ENCODE results near the gene SERTAD2. TPM values are rescaled to one million over a fixed set of nuclear protein-coding genes. Genes with fewer than 3 reads are reported as not detected.
A peak's percentile ranks its signal among the peaks of the same experiment; 100 is the strongest.

Gene SERTAD2
- total RNA-seq, 4 donors from 2014 or later = 8.7 to 10.3 (median 9.8) TPM

DNA sequence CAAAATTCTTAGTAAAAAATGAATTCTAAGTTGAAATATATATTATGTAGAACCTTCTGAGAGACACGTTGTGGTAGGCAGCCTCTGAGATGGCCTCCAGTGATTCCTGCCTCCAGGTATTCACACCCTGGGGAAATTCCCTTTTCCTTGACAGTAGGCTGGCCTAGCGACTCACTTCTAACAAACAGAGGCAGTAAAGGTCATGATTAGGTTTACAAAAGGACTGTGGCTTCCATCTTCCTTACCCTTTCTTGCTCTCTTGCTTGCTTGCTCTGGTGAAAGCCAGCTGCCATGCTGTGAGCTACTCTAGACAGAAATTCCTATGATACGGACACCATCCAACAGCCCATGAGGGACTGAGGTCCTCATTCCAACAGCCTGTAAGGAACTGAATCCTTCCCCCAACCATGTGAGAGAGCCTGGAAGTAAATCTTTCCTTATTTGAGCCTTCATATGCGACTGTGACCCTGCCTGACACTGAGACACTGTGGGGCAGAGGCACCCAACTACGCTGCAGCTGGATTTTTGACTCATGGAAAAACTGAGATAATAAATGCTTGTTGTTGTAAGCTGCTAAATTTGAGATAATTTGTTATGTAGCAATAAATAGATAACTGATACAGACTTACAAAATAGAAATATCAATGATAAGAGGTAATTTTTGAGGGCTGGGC is 32.7 kb upstream of the SERTAD2 start:
- H3K4me3 ChIP-seq = no peak overlapping the region
- no peak for DNase-seq
- H3K36me3 ChIP-seq = no peaks in the 10 kb centered on the region
- no peaks in the 10 kb centered on the region for H3K27me3 ChIP-seq
- H3K9me3 ChIP-seq = no peaks in the 10 kb centered on the region
- TF ChIP-seq, protein P1, sequence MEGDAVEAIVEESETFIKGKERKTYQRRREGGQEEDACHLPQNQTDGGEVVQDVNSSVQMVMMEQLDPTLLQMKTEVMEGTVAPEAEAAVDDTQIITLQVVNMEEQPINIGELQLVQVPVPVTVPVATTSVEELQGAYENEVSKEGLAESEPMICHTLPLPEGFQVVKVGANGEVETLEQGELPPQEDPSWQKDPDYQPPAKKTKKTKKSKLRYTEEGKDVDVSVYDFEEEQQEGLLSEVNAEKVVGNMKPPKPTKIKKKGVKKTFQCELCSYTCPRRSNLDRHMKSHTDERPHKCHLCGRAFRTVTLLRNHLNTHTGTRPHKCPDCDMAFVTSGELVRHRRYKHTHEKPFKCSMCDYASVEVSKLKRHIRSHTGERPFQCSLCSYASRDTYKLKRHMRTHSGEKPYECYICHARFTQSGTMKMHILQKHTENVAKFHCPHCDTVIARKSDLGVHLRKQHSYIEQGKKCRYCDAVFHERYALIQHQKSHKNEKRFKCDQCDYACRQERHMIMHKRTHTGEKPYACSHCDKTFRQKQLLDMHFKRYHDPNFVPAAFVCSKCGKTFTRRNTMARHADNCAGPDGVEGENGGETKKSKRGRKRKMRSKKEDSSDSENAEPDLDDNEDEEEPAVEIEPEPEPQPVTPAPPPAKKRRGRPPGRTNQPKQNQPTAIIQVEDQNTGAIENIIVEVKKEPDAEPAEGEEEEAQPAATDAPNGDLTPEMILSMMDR (IDR thresholded peaks at IDR 0.05) = no peak
- no peak for TF ChIP-seq POLR2A (IDR thresholded peaks at IDR 0.05)
- H3K27ac ChIP-seq = no peak overlapping the region
- H3K4me1 ChIP-seq = no peaks in the 10 kb centered on the region

DNA sequence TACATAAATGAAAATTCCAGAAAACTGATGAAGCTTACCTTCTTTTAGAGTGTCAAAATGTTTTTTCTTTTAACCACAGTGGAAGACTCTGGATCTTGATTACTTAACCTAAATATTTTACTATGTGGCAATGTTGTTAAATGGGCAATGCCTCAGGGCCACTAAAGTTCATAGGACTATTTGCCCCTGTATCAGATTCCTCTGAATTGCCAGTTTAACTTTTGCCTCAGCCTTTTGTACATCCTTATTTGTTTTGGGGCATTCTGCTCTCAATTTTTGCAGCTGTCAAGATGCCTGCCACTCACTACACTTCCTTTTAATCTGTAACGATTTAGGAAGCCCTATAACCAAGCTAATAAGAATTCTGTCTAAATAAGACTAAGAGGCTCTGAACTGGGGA is 31.7 kb upstream of the SERTAD2 start:
- no peaks in the 10 kb centered on the region for H3K4me1 ChIP-seq
- H3K36me3 ChIP-seq = no peaks in the 10 kb centered on the region
- no peaks in the 10 kb centered on the region for H3K27me3 ChIP-seq
- DNase-seq = no peak
- H3K27ac ChIP-seq = no peak overlapping the region
- TF ChIP-seq POLR2A (IDR thresholded peaks at IDR 0.05) = no peak
- TF ChIP-seq, protein P1 (IDR thresholded peaks at IDR 0.05) = no peak
- no peak overlapping the region for H3K4me3 ChIP-seq
- no peaks in the 10 kb centered on the region for H3K9me3 ChIP-seq

DNA sequence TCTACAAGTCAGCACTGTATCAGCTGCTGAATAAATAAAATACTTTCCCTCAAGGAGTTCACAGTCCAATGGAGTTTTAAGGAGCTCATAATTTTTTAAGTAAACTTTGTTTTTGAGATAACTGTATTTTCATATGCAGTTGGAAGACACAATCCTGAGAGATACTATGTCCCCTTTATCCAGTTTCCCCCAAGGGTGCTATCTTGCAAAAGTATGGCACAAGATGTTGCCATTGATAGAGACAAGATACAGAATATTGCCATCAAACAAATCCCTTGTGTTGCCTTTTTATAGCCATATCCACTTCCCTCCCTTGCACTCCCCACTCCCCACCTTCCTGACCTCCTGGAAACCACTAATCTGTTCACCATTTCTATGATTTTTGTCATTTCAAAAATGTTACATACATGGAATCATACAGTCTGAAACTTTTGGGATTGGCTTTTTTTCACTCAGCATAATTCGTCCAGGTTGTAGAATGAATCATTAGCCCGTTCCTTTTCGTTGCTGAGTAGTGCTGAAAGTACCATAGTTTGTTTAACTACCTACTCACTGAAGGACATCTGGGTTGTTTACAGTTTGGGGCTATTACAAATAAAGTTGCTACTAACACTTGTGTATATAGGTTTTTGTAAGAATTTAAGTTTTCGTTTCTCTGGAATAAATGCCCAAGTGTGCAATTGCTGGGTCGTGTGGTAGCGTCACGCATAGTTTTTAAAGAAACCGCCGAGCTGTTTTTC is 30.2 kb upstream of the SERTAD2 start:
- Histone ChIP-seq H3K4me1 (no peaks in the 10 kb centered on the region), H3K4me3 (no peak overlapping the region), H3K27ac (no peak overlapping the region), H3K36me3 (no peaks in the 10 kb centered on the region), H3K9me3 (no peaks in the 10 kb centered on the region), H3K27me3 (no peaks in the 10 kb centered on the region)
- TF ChIP-seq, protein P1 (IDR thresholded peaks at IDR 0.05) = no peak
- no peak for TF ChIP-seq POLR2A (IDR thresholded peaks at IDR 0.05)
- no peak for DNase-seq

DNA sequence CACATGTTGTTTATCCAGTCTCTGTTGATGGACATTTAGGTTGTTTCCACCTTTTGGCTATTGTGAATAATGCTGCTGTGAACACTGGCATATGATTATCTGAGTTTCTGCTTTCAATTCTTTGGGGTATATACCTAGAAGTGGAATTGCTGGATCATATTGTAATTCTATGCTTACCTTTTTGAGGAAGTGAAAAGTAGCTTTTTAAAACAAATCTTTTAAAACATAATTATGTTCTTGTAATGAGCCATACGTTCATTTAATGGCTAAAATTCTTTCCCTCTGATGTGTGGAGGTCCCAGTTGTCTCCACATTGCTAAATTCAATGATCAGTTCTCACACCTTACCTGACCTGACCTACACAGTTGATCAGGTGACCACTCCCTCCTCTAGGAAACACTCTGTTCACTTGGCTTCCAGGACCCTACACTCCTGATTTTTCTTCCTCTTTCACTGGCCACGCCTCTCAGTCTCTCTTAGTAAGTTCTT is 27.8 kb upstream of the SERTAD2 start:
- no peaks in the 10 kb centered on the region for H3K36me3 ChIP-seq
- no peak for DNase-seq
- H3K27me3 ChIP-seq = no peaks in the 10 kb centered on the region
- H3K27ac ChIP-seq = peak overlapping the region in 1 of 4 donors; percentile 18
- no peaks in the 10 kb centered on the region for H3K4me1 ChIP-seq
- H3K4me3 ChIP-seq = no peak overlapping the region
- TF ChIP-seq, protein P1 (IDR thresholded peaks at IDR 0.05) = no peak
- no peak for TF ChIP-seq POLR2A (IDR thresholded peaks at IDR 0.05)
- no peaks in the 10 kb centered on the region for H3K9me3 ChIP-seq

DNA sequence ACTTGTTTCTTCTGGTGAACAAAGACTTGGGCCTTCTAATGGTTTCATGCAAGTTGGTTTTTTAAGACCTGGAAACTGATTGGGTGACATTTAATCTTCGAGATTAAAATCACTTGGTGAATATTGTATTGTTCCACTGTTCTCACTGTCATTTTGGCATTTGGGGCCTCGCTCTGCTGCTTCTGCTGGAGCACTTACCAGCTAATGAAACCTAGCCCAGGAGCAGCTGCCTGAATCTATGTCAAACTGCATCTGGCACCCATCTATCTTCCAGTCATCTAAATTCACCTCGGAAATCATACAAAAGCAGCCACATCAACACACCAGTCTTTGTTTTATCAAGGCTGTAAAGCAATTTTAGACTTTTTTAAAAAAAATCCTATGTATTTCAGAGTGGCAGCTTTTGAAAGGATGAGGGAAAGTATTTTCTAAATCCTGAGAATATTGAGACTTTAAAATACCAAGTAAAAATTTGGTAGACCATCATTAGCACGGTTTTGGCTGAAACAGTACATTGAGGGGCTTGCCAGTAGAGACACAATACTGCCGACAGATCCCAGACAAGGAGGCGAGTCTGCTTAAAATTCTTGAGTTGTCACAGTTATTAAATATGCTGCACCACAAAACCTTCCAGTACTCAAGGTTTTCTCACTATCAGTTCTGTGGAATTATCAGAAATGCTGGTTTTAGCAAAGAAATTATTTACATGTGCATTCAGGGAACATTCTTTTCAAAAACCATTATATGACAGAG is 26.1 kb upstream of the SERTAD2 start:
- Histone ChIP-seq H3K27ac (no peak overlapping the region), H3K27me3 (no peaks in the 10 kb centered on the region), H3K4me1 (no peaks in the 10 kb centered on the region), H3K36me3 (no peaks in the 10 kb centered on the region), H3K9me3 (no peaks in the 10 kb centered on the region), H3K4me3 (no peak overlapping the region)
- DNase-seq = no peak
- TF ChIP-seq POLR2A (IDR thresholded peaks at IDR 0.05) = no peak
- TF ChIP-seq, protein P1 (IDR thresholded peaks at IDR 0.05) = no peak
